T-helper 22 cell (primary cell): ENCODE measurements around the gene JDP2.
"Not testable (repeated sequence)": the region's sequence is repeated elsewhere in the genome, so short reads cannot be mapped to it uniquely, and the experiment has no call there.

ENCODE experiments used
- DNase-seq: peaks from one replicate; pipeline ENCODE4 v3.0.0-alpha.2; 2020; ENCODE audit warnings: low read depth

Gene JDP2, protein sequence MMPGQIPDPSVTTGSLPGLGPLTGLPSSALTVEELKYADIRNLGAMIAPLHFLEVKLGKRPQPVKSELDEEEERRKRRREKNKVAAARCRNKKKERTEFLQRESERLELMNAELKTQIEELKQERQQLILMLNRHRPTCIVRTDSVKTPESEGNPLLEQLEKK

GRCh38 chr14:75427482-75428229 lies at the start of gene JDP2:
Gene JDP2, plus strand, starts transcription at chr14:75428022. Its CDS starts 9,899 bp downstream, at chr14:75437921.
- DNase-seq = no peak

- no peak for DNase-seq
Measured at GRCh38 chr14:75379246-75379929, 48.4 kb upstream of the JDP2 start.

DNA sequence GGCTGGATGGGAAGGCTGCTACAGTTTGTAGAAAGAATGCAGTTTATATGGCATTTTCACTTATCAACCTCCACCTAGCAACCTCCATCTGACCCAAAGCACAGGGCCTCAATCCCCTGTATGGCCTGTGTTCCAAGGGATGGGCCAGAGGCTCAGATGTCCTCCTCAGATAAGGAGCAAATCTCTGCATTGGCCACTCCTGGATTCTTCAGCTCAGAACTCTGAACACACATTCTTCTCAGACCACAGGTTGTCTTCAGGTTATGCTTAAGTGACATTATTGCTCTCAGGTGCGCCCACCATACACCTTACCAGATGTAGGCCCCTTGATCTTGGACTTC lies 47.9 kb upstream of the JDP2 start:
- no peak for DNase-seq

DNA sequence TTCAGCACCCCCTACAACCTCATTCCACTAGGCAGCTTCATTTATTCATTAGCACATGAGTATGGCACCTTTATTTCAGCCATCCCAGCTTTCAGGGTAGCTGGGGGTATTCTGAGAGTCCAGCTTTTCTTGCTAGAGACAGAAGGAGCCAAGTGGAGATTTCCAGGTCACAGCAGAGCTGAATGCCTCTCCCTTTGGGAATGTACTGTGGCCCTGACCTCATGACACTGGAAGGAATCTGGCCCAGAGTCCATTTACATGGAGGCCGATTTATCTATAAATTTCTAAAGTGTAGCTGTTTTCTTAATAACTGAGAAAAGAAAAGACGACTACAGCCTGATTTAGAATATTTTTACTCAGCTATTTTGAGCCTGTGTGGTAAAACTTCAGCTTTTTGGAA lies 47.2 kb upstream of the JDP2 start:
- DNase-seq = no peak

DNA sequence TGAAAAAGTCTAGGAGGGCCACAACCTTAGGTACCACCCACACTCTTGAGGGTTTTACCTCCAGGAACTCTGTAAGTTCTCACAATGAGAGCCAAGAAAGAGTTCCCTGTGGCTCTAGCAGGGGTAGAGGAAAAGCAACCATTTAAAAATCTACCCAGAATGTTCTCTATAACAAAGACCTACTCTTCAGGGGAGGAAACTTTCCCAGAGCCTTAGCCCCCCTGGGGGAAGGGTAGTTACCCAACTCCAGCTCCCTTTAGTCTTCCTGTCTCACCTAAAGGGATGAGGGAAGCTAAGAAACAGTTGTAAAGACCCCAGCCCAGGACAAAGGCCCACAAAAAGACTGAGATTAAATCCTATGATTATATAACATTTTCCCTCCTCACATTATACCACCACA lies 46.2 kb upstream of the JDP2 start:
- no peak for DNase-seq

DNA sequence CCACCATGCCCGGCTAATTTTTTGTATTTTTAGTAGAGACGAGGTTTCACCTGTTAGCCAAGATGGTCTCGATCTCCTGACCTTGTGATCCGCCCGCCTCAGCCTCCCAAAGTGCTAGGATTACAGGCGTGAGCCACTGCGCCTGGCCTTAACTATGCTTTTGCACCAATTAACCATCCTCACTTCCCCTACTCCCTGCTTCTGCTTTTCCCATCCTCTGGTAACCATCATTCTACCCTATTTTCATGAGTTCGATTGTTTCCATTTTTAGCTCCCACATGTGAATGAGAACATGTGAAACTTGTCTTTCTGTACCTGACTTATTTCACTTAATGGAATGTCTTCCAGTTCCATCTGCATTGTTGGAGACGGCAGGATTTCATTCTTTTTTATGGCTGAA lies 44.6 kb upstream of the JDP2 start:
- not testable (repeated sequence) for DNase-seq

GRCh38 chr14:75383721-75384120 lies 44.1 kb upstream of the JDP2 start:
- DNase-seq = no peak

GRCh38 chr14:75389679-75390078 lies 38.1 kb upstream of the JDP2 start:
- no peak for DNase-seq

- no peak for DNase-seq
Measured at GRCh38 chr14:75390183-75390582, 37.6 kb upstream of the JDP2 start.

GRCh38 chr14:75391953-75392352 lies 35.9 kb upstream of the JDP2 start:
- no peak for DNase-seq

- DNase-seq = no peak
Measured at GRCh38 chr14:75392686-75393641, 34.9 kb upstream of the JDP2 start.

- no peak for DNase-seq
Measured at GRCh38 chr14:75393794-75394193, 34.0 kb upstream of the JDP2 start.

GRCh38 chr14:75395862-75396261 lies 32.0 kb upstream of the JDP2 start:
- no peak for DNase-seq

DNA sequence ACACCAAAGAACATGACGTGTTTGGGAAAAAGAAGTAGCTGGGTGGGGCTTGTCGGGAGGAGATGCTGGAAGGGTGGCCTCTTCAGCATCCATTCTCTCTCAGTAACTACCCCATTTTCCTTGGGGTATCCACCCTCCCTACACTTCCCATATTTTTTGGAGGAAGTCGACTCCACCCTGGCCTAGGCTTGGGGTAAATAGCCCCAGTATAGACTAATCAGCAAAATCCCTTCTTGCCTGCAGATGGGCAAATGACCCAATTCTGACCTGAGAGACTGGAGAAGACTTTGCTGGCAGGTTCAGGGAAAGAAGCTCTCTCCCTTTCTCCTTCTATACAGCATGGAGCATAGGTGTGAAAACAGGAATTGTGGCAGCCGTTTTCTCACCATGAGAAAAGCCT lies 28.5 kb upstream of the JDP2 start:
- no peak for DNase-seq

- DNase-seq = no peak
Measured at GRCh38 chr14:75399843-75400775, 27.7 kb upstream of the JDP2 start.

GRCh38 chr14:75401361-75401760 lies 26.5 kb upstream of the JDP2 start:
- no peak for DNase-seq

GRCh38 chr14:75402867-75403413 lies 24.9 kb upstream of the JDP2 start:
- no peak for DNase-seq

GRCh38 chr14:75404847-75405246 lies 23.0 kb upstream of the JDP2 start:
- DNase-seq = no peak

DNA sequence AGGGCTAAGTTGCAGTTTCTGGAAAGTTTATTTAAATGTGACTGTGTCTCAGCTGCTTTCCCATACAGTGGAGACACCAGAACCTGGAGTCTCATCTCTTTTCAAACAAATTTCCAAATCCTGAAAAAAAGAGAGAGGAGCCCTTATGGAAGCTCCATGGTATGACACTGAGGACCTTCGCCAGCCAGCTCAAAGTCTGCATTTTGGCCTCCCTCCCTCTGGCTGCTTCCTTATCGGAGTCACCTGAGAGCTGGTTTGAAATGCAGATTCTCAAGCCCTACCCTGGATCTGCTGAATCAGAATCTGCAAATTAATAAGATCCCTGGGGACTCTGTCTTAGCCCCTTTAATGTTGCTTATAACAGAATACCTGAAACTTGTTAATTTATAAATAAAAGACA lies 21.7 kb upstream of the JDP2 start:
- no peak for DNase-seq

GRCh38 chr14:75406856-75407255 lies 21.0 kb upstream of the JDP2 start:
- no peak for DNase-seq
